Ishikawa (cell line): ENCODE results near the gene KCNJ13.

Source experiments
- CEBPB ChIP-seq: IDR thresholded peaks from 2 replicates; pipeline ENCODE4 v1.6.1; 2012
- EP300 ChIP-seq: IDR thresholded peaks from 2 replicates; pipeline ENCODE4 v1.6.1; 2012; ENCODE audit warnings: borderline replicate concordance
- MAX ChIP-seq: IDR thresholded peaks from 2 replicates; pipeline ENCODE4 v1.6.1; 2012
- RAD21 ChIP-seq: IDR thresholded peaks from 2 replicates; pipeline ENCODE4 v1.6.1; 2012; ENCODE audit warnings: low read depth
- TEAD4 ChIP-seq: IDR thresholded peaks from 2 replicates; pipeline ENCODE4 v1.6.1; 2012
- ZBTB7A ChIP-seq: IDR thresholded peaks from 2 replicates; pipeline ENCODE4 v1.6.1; 2012; ENCODE audit warnings: low read depth
- TF ChIP-seq, protein P1 (sequence below): IDR thresholded peaks from 2 replicates; pipeline ENCODE4 v1.6.1; 2012; ENCODE audit warnings: low read depth, mild to moderate bottlenecking

DNA sequence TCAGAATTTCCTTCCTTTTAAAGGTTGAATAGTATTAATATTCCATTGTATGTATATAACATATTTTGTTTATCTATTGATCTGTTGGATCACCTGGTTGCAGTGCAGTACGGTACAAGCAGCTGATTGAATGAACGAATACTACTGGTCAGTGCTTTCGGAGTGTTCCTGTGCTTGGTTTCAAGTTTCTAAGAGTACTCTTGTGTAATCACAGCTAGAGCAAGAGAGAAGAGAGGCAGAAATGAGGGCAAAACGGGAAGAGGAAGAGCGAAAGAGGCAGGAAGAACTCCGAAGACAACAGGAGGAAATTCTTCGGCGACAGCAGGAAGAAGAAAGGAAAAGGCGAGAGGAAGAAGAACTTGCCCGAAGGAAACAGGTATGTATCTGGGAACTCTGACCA is 40.3 kb upstream of the KCNJ13 start:
- TF ChIP-seq EP300 (no peak), MAX (no peak), CEBPB (peak; percentile 86), ZBTB7A (no peak), RAD21 (no peak), TEAD4 (no peak)
- TF ChIP-seq, protein P1, sequence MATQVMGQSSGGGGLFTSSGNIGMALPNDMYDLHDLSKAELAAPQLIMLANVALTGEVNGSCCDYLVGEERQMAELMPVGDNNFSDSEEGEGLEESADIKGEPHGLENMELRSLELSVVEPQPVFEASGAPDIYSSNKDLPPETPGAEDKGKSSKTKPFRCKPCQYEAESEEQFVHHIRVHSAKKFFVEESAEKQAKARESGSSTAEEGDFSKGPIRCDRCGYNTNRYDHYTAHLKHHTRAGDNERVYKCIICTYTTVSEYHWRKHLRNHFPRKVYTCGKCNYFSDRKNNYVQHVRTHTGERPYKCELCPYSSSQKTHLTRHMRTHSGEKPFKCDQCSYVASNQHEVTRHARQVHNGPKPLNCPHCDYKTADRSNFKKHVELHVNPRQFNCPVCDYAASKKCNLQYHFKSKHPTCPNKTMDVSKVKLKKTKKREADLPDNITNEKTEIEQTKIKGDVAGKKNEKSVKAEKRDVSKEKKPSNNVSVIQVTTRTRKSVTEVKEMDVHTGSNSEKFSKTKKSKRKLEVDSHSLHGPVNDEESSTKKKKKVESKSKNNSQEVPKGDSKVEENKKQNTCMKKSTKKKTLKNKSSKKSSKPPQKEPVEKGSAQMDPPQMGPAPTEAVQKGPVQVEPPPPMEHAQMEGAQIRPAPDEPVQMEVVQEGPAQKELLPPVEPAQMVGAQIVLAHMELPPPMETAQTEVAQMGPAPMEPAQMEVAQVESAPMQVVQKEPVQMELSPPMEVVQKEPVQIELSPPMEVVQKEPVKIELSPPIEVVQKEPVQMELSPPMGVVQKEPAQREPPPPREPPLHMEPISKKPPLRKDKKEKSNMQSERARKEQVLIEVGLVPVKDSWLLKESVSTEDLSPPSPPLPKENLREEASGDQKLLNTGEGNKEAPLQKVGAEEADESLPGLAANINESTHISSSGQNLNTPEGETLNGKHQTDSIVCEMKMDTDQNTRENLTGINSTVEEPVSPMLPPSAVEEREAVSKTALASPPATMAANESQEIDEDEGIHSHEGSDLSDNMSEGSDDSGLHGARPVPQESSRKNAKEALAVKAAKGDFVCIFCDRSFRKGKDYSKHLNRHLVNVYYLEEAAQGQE: no peak
